CD4-positive, alpha-beta T cell treated with Interleukin-15 for 4 hours (primary cell): ENCODE measurements around the gene RNF113B.

Source experiments
- DNase-seq: peaks from one replicate; pipeline ENCODE4 v3.0.0-alpha.2; 2020; ENCODE audit warnings: low spot score

Gene RNF113B

DNA sequence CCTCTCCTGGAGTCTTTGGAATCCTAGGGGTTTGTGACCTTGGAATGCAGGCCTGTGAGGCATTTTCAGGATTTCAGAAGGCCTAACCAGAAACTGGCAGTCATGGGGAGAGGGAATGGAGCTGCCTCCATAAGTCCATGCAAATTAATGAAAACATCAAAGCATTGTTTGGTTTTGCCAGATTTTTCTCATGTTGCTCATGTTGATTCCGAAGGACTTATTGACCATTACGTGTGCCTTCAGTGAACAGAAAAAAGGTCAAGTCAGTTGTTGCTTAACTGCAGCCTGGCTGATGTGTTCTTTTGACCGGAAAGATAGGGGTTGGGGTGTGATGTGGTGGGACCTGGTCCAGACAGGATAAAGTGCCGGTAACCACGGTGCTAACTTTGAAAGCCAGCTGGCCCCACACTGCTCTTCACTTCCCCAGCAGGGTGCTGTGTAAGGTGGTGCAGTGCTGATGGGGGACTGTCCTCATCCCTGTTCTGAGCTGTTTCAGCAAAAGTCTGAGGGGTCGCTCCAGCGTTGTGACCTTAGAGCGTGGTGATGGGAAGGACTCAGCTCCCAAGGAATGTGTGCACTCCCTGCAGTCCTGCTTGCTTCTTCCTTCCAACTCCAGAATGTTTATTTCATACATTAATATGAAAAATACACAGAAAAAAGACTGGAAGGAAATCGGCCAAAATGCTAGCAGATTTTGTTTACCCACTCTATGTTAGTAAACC, 3.5 kb downstream of the RNF113B start:
- no peak for DNase-seq

GRCh38 chr13:98172590-98173422, 4.3 kb downstream of the RNF113B start:
- DNase-seq: no peak

- DNase-seq: no peak
These were observed 5.0 kb downstream of the RNF113B start for GRCh38 chr13:98171900-98172589.

DNA sequence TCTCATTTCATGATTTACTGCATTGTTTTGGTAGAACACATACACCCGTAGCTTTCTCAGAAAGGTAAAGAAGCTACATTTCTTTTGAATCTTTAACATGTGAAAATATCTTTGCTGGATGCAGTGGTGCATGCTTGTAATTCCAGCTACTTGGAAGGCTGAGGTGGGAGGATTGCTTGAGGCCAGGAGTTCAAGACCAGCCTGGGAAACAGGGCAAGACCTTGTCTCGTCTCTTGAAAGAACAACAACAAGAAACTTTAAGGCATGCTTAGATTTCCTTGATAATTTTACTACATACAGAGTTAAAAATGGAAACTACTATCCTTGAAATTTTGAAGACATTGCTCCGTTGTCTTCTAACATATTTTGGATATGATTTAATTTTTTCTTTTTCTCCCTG, 7.7 kb downstream of the RNF113B start:
- DNase-seq: no peak

DNA sequence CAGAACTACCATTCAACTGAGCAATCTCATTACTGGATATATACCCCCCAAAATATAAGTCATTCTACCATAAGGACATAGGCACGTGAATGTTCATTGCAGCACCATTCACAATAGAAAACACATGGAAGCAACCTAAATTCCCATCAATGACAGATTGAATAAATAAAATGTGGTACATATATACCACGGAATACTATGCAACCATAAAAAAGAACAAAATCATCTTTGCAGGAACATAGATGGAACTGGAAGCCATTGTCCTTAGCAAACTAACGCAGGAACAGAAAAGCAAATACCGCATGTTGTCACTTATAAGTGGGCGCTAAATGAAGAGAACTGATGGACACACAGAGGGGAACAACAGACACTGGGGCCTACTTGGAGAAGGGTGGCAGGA, 14.1 kb downstream of the RNF113B start:
- DNase-seq: no peak

GRCh38 chr13:98158172-98158899, 18.7 kb downstream of the RNF113B start:
- no peak for DNase-seq

DNA sequence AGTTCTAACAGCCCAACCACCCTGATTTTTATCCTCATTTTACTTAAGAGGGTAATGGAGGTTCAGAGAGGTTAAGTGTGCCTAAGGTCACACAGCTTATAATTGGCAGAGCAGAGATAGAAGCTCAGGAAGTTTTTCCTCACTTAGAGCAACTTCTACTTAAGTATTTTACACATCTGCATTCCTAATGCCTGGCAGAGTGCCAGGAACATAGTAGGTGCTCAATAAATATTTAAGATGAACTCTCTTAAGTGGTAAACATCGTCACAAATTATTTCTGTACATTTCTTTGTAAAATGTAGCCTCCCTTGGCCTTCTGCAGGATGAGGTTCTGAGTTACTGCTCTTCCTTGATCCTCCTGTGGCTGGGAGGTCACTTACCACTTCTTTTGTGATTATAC, 19.5 kb downstream of the RNF113B start:
- no peak for DNase-seq

DNA sequence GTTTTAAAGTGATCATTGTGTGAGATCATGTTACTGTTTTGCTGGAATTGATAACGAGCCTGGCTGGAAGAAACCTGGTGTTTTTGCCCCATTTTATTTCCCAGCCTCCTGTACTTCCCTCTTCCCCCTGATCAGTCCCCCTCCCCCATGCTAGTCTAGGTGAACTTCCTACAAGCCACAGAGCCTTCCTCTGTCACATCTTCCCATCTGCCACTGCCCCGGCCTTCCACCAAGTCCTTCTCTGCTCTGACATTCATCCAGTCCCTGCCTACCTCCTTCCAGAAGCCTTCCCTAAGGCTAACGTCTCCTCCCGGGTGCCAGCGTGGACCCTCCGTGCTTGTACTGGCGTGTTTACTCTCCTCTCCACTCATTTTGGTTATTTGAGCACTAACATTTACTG, 19.9 kb downstream of the RNF113B start:
- DNase-seq: no peak

- no peak for DNase-seq
These were observed 20.8 kb downstream of the RNF113B start for GRCh38 chr13:98156259-98156658.

DNA sequence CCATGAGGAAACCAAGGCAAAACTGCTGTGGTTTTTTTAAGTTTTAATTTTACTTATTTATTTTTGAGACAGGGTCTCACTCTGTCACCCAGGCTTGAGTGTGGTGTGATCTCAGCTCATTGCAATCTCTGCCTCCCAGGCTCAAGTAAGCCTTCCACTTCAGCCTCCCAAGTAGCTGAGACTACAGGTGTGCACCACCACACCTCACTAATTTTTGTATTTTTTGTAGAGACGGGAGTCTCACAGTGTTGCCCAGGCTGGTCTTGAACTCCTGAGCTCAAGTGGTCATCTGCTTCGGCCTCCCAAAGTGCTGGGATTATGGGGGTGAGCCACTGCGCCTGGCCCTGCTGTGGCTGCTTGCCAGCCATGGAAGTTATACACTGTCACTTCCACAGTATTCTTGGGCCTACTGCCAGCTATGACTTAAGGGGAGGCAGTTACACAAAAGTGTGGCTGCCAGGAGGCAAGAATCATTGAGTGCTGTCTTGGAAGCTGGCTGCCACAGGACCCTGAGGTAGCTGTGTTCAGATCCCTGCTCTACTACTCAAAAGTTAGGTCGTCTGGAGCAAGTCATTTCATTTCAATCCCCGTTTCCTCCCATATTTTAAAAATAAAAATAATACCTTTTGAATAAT, 21.5 kb downstream of the RNF113B start:
- no peak for DNase-seq

- DNase-seq: no peak
These were observed 26.1 kb downstream of the RNF113B start for GRCh38 chr13:98150832-98151479.

DNA sequence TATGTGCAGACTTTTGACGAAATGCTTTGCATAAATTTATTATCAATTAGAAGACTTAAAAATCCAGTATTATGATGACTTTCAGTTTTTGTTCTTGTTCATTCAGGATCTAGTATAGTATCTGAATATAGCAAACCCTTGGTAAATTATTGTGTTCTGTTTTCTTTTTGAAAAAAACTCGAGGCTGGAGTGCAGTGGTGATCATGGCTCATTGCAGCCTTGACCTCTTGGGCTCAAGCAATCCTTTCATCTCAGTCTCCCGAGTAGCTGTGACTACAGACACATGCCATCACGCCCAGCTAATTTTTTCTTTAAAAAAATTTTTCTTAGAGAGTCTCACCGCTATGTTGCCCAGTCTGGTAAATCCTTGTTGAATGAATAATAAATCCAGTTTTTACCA, 29.5 kb downstream of the RNF113B start:
- DNase-seq: no peak

DNA sequence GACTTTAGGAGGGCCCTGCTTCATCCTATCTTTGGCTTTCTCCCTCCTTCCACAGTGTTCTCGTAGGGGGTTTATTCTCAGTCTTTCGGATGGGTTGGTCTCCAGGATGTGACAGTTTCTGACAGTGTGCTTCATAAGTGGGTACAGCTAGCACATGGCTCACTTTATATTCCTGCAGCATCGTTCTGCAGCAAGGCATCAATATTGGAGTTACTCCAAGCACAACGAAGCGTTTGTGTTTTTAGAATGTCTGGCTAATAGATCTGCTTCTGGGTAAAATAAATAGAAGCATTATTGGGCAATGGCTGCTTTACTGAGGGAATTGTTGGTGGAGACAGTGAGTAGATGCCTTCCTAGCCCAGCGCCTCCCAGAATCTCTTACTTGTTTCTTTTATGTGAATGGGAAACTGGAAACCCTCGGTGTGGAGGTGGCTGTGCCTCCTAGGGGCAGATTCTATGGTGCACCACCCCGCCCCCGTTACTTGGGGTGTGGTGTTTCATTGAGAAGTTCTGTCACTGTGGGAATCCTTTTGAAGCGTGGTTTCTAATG, 32.2 kb downstream of the RNF113B start:
- DNase-seq: no peak

DNA sequence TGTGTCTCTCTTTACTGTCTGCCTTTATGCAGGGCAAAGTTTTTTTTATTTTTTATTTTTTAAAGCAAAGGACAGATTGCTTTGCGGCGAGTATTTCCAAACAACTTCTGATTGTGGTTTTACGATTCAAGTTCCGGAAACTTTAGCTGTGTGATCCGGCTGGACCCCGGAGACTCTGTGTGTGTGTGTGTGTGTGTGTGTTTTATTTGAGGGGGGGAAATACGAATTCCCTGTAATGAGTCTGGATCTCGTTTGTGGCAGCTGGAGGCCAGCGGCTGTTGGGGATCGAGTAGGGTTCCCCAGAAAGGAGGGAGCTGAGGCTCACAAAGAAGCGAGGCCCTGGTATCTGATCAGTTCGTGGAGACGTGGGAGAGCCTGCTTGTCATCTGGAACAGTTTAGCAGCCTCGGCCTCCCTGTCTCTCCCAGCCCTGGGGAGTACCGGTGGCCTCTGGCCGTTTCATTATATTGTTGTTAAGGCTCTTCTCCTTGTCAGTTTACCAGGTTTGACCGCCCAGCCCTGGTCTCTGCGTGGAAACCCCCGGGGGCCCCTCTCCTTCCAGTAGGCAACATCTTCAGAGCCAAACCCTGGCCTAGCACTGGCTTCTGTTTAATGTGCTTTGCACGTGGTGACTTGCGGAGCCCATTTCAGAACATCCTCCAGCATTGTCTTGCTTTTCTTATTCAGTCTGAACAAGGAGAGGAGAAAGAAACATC, 32.9 kb downstream of the RNF113B start:
- DNase-seq: no peak

- DNase-seq: no peak
These were observed 33.5 kb downstream of the RNF113B start for GRCh38 chr13:98143601-98144026.

DNA sequence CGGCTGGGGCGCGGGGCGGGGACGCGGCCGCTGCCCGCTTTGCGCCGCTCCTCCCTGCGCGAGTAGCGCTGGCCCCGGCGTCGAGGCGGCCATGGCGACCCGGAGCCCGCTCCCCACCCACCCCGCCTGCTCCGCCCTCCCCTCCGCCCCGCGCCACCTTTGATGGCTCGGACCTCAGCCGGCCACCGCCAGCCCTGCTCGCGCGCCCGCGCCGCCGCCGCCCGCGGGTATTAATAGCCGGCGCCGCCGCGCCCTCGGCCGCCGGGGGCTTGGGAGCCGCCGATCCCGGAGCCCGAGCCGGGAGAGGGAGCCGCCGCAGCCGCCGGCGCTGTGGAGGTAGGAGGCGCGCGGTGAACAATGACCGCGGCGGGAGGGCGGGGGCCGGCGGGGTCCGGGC, 33.9 kb downstream of the RNF113B start:
- no peak for DNase-seq

- no peak for DNase-seq
These were observed 34.5 kb downstream of the RNF113B start, which contains the start of gene FARP1 for GRCh38 chr13:98142380-98143156. FARP1 (plus strand) TSS chr13:98143094; CDS start chr13:98213243, 70,149 bp downstream.

GRCh38 chr13:98141509-98142379, 35.3 kb downstream of the RNF113B start:
- DNase-seq: no peak
